ENCODE results near the gene TBCD.

DNA sequence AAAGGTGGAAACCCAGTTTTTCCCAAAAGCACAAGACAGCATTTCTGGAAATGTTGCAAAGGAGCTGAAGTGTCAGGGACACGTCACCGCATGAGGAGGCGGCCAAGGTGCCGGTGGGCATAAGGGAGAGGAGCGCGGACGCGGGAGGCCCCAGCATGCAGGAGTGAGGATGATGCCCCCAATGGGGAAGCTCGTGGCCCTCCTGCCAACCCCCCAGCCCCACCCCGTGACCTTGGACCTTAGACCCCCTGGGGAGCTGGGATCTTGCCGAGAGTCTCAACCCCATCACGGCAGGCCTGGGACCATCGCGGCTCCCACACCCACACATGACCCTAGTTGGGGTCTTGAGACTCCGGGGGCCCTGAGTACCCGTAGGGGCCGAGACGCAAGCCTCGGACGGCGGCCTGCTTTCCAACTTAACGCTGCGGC, 208.1 kb downstream of the TBCD start:
- TF ChIP-seq, protein P1, sequence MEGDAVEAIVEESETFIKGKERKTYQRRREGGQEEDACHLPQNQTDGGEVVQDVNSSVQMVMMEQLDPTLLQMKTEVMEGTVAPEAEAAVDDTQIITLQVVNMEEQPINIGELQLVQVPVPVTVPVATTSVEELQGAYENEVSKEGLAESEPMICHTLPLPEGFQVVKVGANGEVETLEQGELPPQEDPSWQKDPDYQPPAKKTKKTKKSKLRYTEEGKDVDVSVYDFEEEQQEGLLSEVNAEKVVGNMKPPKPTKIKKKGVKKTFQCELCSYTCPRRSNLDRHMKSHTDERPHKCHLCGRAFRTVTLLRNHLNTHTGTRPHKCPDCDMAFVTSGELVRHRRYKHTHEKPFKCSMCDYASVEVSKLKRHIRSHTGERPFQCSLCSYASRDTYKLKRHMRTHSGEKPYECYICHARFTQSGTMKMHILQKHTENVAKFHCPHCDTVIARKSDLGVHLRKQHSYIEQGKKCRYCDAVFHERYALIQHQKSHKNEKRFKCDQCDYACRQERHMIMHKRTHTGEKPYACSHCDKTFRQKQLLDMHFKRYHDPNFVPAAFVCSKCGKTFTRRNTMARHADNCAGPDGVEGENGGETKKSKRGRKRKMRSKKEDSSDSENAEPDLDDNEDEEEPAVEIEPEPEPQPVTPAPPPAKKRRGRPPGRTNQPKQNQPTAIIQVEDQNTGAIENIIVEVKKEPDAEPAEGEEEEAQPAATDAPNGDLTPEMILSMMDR (IDR thresholded peaks at IDR 0.05; ENCODE audit: low read depth, low read length) = no peak
- no peak for TF ChIP-seq EZH2phosphoT487 (IDR thresholded peaks at IDR 0.05; ENCODE audit: low read depth)

All from OCI-LY3 (cell line).